HG03060 (cell line): ENCODE data around the gene KIF1A.
"Not testable (repeated sequence)": the region's sequence is repeated elsewhere in the genome, so short reads cannot be mapped to it uniquely, and the experiment has no call there.

Experiments used
- ATAC-seq: cut with Tn5 transposase; IDR thresholded peaks from one replicate; pipeline ENCODE4 v1.9.1; 2021; ENCODE audit warnings: low read depth, moderate number of reproducible peaks; ENCODE audit not compliant: unreplicated experiment

KIF1A gene

DNA sequence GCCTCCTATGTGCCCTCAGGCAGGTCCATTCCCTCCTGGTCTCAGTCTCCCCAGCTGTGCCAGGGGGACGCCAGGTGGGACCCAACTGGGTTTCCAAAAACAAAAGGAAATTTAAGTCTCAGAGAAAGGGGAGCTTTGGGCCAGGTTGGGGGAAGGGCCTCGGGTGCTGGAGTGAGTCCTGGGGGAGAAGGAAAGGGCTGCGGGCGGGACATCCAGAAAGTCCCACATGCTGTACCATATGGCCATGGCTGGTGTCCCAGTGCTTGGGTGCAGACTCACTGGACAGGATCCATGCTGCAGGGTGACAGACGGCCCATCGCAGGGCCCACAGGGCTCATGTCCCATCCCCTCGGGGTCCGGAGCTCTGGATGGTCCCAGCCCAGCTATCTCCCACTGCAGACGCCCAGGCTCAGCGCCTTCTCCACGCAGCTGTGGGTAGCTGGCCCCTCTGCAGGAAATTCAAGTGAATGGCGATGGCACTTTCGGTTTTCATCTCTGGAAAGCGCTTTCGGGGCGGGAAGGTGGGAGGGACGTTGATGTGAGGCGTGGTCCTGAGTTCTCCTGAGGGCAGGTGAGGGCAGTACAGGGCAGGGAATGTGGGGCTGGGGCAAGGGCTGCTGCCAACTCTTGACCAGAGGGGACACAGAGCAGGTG is 129.5 kb downstream of the KIF1A start:
- ATAC-seq: not testable (repeated sequence)

GRCh38 chr2:240689975-240690374 is 130.0 kb downstream of the KIF1A start:
- no peak for ATAC-seq

DNA sequence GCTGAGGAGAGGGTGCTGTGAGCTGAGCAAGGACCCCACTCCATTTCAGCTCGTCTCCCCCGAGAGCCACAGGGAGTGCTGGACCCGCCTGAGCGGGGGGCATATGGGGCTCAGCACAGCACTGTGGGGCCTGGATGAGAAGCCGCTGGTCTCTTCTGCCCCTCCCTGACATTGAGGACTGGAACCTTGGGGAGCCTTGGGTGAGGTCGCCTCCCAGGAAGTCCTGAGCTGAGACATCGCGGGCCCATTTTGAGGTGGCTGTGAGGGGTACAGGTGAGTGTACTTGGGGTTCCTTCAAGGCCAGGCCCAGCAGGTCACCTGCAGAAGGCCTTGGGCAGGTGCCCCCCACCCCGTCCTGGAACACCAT is 131.5 kb downstream of the KIF1A start:
- no peak for ATAC-seq

- ATAC-seq: no peak
These were observed 132.1 kb downstream of the KIF1A start for GRCh38 chr2:240687741-240688552.

DNA sequence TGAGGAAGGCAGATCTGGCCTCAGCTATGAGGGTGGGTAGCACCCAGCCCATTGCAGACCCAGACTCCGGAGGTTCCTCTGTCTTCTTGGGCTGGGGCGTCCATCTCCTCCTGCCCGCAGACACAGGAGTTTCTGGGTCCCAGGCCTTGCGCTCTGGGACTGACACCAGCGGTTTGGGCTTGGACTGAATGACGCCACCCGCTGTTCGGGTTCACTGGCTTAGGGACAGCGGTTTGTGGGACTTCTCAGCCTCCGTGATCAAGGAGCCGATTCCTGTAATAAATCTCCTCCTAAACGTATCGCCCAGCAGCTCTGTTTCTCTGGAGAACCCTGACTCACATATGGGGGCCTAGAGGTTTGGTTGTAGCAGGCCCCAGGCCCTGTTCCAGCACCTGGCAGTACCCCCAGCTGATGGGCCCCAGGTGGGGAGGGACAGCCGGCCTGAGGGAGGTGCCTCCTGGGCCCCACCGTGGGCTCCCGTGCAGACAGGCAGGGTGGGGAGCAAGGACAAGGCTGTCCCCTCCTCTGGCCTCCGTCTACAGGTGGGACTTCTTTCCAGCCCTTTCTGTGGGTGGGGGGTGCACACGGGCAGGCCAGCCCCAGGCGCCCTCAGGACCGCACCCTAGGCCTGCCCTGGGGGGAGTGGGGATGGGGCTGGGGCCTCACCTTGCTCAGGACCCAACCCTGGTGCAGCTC is 132.8 kb downstream of the KIF1A start:
- ATAC-seq: no peak

GRCh38 chr2:240686460-240686859 is 133.6 kb downstream of the KIF1A start:
- no peak for ATAC-seq

DNA sequence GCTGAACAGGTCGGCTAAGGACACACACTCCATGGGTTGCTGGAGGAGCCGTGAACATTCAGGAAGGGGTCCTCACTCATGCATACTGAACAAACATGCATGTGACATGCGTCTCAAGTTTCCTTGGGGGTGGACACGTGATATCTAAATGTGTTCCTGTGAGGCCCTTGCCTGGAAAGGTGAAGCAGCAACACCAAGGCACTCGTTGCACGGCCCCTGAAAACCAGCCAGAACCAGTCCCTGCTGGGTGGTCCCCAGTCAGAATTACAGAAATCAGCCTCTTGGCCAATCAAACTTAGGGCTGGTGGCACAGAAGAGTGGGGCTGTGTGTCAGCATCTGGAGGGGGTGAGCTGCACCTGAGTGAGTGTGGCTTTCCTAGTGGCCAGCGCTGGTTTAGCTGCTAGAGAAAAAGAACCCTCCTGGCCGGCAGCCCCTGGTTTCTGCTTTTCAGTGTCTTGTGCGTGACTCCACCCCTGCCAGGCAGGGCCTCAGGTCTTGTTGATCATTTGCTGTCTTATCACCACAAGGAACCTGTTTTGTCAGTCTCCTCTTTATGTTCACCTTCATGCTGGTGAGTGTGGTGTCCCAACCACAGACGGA is 134.1 kb downstream of the KIF1A start:
- no peak for ATAC-seq

- not testable (repeated sequence) for ATAC-seq
These were observed 135.9 kb downstream of the KIF1A start for GRCh38 chr2:240683980-240684728.

DNA sequence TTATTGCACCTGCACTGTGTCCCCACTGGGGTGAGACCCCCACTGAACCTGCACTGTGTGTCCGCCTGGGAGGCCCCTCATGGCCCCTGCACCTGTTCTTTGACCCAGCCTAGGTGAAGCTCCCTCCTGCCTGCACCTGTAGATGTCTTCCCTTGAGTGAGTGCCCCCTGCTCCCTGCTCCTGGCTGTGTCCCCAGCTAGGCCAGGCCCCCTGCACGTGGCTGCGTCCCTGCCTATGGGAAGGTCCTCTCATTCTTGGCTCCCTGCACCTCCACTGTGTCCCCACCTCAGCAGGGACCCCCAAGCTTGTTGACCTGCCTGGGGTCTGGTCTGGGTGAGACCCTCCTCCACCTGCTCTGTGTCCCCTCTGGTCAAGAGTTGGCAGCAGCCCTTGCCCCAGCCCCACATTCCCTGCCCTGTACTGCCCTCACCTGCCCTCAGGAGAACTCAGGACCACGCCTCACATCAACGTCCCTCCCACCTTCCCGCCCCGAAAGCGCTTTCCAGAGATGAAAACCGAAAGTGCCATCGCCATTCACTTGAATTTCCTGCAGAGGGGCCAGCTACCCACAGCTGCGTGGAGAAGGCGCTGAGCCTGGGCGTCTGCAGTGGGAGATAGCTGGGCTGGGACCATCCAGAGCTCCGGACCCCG is 136.6 kb downstream of the KIF1A start:
- not testable (repeated sequence) for ATAC-seq

GRCh38 chr2:240682431-240683224 is 137.4 kb downstream of the KIF1A start, which contains the start of gene AQP12B:
AQP12B (minus strand) TSS chr2:240682885; CDS start chr2:240682837, 48 bp downstream.
- not testable (repeated sequence) for ATAC-seq

DNA sequence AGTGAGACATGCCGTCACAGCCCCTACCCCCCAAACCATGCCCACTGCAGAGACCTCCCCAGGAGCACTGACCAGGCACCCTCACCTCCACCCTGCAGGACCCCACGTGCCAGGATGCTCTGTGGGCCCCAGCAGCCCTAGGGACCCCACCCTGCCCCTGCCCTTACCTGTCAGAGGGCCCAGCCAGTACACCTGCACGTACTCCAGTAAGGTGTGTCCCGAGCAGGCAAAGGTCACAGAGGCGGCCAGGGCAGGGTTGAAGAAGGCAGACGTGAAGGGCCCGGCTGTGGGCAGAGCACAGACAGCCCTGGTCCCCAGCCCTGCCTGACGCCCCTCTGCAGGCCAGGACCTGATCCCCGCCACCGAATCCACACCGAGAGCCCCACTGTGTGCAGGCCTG is 139.8 kb downstream of the KIF1A start:
- ATAC-seq: not testable (repeated sequence)

DNA sequence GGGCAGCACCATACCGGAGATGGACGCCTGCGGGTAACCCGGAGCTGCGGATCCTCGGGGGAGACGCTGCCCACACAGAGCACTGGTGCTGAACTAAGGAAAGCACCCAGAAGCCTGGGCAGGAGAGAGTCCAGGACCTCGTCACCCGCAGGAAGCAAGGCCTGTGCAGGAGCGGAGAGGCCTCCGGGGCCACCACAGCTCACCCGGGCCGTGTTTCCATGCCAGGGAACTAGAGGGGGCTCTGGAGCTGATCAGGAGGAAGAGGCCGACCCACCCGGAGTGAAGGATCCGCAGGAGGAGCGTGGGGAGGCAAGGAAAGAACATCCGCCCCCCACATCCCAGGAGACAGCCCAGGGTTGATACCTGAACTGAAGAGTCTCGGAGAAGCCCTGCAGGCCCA is 141.1 kb downstream of the KIF1A start:
- not testable (repeated sequence) for ATAC-seq

DNA sequence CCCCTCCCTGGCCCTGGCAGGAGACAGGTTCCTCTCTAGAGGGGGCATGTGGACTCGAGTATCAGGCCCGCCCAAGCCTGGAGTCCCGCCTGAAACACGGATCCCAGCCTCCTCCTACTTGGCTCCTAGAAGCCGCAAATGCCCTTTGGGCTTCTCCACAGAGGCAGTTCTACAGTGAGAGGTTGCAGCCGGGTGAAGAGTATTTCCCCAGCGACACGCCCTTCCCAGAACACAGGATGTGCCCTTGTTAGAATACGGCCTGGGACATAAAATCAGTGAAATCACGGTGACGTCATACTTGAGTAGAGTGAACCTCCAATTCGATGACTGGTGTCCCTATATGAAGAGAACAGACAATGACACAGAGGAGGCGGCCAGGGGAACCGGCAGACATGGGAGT is 142.0 kb downstream of the KIF1A start:
- ATAC-seq: not testable (repeated sequence)

DNA sequence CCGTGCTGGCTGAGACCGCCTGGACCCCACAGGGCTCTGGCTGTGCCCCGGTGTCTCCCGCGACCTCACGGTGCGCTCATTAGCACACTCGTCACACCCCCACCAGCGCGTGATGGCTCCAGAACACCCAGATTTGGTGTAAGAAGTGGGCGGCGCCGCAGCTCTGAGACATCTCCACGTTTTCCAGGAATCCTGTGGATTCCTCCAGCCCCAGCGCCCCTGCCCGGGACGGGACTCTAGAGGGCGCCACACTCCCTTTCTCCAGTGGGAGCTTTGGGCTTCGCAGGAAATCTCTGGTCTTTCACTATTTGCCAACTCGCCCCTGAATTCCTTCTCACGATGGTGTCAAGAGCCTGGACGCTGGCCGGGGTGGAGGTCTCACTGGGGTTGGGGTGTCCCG is 144.7 kb downstream of the KIF1A start:
- not testable (repeated sequence) for ATAC-seq

- not testable (repeated sequence) for ATAC-seq
These were observed 145.4 kb downstream of the KIF1A start for GRCh38 chr2:240674461-240675184.

GRCh38 chr2:240672701-240673190 is 147.3 kb downstream of the KIF1A start:
- no peak for ATAC-seq

- ATAC-seq: no peak
These were observed 147.8 kb downstream of the KIF1A start for GRCh38 chr2:240672076-240672700.

- no peak for ATAC-seq
These were observed 149.1 kb downstream of the KIF1A start for GRCh38 chr2:240670950-240671349.
